Left hindlimb (tissue), 1 donor: ENCODE measurements around the gene SCARF1.

Source experiments
- DNase-seq: peaks from one replicate; pipeline ENCODE4 v3.0.0-alpha.2; 2018

SCARF1 gene

DNA sequence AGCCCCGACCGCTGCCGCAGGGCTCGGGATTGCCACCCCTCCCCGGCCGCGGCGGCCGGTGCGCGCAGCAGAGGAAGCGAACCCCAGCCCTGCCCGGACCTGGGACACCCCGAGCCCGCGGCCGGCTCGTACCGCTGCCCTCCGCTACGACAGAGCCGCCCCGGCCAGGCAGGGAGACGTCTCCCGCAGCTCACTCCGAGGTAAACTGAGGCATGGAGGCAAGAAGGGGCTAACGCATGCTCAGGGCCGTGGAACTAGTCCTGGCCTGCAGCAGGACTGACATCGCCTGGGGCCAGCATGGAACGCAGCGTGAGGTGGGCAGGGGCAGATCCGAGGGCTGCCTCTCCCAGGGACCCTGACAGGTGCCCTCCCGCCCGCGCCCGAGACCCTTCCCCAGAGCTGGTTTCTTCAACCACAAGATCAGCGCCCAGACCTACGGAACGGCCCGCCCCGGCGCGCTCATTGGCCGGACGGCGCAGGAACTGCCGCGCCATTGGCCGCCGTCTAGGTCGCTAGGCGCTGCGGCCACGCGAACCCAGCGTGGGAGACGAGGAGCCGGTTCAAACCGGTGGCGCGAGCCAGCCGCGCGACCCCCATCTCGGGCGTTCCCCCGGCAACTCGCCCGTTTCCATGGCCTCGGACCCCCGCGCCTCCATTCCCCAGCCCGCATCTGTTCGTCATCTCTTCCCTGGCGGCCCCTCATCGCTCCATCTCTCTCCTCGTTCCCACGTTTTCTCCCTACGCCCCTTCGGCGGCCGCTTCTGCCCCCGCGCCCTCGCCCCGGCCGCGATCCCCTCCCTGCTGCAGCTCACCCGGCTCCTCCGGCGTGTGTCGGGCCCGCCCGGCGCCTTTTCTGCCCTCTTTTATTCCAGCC, 17.3 kb downstream of the SCARF1 start, which contains the start of gene SLC43A2:
Gene SLC43A2, minus strand, starts transcription at position 853 of the 874 bp plus-strand sequence. CDS start 960 bp downstream, outside the sequence.
- peak; percentile 82 for DNase-seq

GRCh38 chr17:1627182-1627981, 18.1 kb downstream of the SCARF1 start:
- no peak for DNase-seq

DNA sequence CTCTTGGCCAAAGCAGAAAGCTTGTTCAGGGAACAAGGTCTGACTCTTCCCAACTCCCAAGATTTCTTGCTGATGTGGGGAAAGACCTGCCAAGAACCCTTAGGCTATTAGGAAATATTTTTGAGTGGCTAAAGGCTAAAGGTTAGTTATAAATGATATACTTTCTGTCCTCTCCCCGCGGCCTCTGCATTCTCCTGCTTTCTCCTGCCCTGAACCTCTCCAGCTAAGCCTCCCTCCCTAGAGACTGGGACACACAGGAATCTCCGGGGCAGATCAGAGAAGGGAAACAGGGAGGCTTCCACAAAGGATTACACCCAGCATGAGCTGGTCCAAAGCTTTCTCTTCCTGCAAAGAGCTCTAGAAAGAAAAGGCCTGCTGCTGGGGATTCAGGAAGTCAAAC, 19.2 kb downstream of the SCARF1 start:
- no peak for DNase-seq

DNA sequence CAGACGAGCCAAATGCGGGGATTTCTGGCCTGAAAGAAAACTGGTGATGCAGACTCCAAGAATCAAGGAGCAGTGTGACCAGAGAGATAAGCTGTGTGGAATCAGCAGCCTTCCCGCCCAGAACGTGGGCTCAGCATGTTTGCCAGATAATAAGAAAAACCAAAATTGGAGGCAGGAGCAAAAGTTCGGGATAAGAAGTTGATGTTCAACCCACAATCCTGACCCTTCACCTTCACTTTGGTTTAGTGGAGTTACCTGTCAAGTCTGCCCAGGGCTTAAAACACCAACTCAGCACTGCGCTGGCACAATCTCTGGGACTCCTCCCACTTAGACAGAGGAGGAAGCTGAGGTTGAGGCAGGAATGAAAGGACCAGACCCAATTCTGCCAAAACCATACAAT, 20.0 kb downstream of the SCARF1 start:
- DNase-seq, result no peak

- DNase-seq, result no peak
Observed at GRCh38 chr17:1625053-1625452, 20.5 kb downstream of the SCARF1 start.

- no peak for DNase-seq
Observed at GRCh38 chr17:1624650-1625049, 20.9 kb downstream of the SCARF1 start.

- DNase-seq, result no peak
Observed at GRCh38 chr17:1623057-1623630, 22.4 kb downstream of the SCARF1 start.

- no peak for DNase-seq
Observed at GRCh38 chr17:1621273-1621954, 24.1 kb downstream of the SCARF1 start.

GRCh38 chr17:1620486-1620885, 25.0 kb downstream of the SCARF1 start:
- no peak for DNase-seq

DNA sequence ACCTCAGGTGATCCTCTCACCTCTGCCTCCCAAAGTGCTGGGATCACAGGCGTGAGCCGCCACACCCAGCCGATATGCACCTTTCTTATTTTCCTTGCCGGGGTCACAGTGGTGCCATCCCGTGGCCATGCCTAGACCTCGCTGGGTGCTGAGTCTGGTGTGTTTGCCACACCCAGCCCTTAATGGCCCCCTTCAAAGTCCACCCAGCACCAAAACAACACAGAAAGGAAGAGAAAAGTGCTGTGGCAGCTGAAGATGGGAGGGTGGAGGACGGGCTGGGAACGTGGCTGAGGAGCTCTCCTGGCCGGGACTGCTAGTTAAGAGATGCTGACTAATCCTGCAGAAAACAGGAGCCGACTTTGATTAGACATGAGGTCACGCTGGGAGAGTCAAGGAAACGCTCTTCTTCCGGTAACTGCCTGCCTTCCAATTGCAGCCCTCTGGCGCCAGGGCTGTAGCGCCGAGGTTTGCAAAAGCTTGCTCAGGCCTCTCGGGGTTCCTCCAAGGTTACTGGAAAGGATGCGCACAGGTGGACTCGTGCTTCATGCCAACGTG, 27.8 kb downstream of the SCARF1 start:
- no peak for DNase-seq

DNA sequence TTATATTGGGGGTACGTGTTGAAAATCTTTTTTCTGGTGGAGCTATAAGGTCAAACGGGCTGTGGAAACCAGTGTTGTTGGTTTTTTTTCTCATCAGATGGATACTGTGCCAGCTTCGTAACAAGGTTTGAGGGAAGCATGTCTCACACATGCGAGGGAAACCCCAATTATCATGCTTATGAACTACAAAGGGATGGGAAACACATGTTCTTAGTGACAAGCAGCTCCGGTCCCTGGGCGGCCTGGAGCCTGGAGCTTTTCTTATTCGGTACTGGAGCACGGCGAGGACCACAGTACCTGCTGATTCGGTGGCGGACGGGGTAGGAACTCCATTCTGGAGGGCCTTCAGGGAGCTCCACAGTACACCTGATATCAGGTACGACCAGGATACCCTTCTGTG, 29.4 kb downstream of the SCARF1 start:
- DNase-seq, result no peak

DNA sequence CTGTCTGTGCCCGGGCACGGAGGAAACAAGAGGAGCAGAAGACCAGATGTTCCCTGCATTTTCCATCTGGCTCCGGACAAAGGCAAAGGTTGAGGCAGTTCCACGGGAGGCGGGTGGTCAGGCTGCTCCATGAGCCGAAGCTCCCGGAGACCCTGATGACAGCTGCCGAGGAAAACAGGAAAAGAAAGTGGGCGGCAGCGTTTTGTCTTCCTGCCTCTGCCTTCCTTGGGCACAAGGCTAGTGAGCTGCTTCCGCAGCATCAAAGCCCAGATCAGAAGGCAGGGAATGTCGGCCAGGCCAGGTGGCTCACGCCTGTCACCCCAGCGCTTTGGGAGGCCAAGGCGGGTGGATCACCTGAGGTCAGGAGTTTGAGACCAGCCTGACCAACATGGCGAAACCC, 33.1 kb downstream of the SCARF1 start:
- DNase-seq, result no peak

DNA sequence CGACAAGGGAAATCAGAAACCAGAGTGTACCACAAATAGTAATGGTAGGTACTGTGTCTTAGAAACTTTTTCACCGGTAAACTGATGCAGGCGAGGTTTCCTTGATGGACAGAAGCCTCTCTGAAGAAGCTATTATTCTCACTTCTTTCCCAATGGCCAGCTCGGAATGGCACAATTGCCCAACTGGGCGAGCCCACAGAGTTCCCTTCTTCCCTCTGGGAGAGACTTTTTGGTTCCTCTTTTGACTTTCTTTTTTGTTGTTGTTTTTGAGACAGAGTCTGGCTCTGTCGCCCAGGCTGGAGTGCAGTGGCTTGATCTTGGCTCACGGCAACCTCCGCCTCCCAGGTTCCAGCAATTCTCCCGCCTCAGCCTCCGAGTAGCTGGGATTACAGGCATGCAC, 33.8 kb downstream of the SCARF1 start:
- no peak for DNase-seq

- DNase-seq, result no peak
Observed at GRCh38 chr17:1608676-1609075, 36.9 kb downstream of the SCARF1 start.

GRCh38 chr17:1607971-1608320, 37.6 kb downstream of the SCARF1 start:
- no peak for DNase-seq

GRCh38 chr17:1606352-1606985, 39.1 kb downstream of the SCARF1 start:
- no peak for DNase-seq

DNA sequence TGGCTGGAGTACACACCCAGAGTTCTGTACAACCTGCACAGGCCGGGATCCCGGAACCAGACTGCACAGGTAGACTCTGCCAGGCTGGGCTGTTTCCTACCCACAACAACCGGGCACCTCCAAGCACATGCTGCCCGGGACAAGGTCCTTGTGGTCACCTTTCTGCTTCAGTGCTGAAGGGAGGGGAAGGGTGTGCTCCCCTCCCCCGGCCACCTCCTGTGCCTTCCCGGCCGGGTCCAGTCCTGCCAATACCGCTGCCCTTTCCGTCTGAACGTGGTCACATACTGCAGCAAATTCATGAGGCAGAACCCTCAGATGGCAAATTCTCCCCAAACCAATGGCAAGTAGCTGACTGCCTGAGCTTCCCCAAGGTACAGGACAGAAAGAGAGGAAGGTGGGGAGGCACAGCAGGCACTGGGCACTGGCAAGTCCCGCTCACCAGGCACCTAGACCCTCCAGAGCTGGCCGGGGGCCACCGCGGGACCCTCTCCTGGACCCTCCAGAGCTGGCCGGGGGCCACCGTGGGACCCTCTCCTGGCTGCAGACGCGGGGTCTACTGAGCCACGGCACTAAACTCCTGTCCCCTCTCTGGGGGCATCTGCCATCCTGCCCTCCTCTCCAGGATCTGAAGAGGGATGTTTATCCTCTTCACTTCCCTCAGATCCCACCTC, 39.7 kb downstream of the SCARF1 start:
- DNase-seq, result no peak

GRCh38 chr17:1604831-1605528, 40.6 kb downstream of the SCARF1 start:
- DNase-seq, result no peak

DNA sequence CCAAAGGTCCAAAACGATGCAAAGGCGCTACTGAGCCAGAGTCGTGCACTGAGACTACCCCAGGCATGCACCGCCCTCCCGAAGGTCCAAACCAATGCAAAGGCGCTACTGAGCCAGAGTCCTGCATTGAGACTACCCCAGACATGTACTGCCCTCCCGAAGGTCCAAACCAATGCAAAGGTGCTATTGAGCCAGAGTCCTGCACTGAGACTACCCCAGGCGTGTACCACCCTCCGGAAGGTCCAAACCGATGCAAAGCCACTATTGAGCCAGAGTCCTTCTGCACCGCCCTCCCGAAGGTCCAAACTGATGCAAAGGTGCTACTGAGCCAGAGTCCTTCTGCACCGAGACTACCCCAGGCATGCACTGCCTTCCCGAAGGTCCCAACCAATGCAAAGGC, 44.0 kb downstream of the SCARF1 start:
- DNase-seq, result no peak

- no peak for DNase-seq
Observed at GRCh38 chr17:1598399-1599095, 47.0 kb downstream of the SCARF1 start.
